ENCODE data around the gene ATL3.

DNA sequence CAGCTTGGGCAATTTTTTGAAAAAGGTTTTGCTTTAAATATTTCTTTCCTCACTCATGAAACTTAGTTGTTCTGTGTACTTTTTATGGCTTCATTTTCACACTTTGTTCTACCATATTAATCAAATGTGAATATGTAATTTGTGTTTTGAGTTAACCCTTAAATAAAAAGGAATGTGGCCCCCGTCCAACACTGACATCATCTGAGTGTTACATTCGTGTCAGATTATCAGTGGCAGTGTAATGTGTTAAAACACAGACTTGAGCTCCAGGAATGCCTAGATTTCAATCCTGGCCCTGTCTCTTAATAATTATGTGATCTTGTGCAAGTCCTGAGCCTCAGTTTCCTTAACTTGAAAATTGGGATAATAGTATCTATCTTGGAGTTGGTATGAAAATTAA, 15.8 kb upstream of the ATL3 start:
- TF ChIP-seq, protein P1, sequence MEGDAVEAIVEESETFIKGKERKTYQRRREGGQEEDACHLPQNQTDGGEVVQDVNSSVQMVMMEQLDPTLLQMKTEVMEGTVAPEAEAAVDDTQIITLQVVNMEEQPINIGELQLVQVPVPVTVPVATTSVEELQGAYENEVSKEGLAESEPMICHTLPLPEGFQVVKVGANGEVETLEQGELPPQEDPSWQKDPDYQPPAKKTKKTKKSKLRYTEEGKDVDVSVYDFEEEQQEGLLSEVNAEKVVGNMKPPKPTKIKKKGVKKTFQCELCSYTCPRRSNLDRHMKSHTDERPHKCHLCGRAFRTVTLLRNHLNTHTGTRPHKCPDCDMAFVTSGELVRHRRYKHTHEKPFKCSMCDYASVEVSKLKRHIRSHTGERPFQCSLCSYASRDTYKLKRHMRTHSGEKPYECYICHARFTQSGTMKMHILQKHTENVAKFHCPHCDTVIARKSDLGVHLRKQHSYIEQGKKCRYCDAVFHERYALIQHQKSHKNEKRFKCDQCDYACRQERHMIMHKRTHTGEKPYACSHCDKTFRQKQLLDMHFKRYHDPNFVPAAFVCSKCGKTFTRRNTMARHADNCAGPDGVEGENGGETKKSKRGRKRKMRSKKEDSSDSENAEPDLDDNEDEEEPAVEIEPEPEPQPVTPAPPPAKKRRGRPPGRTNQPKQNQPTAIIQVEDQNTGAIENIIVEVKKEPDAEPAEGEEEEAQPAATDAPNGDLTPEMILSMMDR (IDR thresholded peaks at IDR 0.05) = no peak
- TF ChIP-seq POLR2A (IDR thresholded peaks at IDR 0.05) = no peak

Measured in adrenal gland (tissue), 5 donors.